Mesenchymal stem cell (in vitro differentiated cells and primary cell): ENCODE data around the gene STS.

ENCODE experiments used
- DNase-seq: peaks from one replicate; pipeline ENCODE4 v3.0.0-alpha.2; 2013
- H2AFZ ChIP-seq: one replicate; pipeline ENCODE4 v1.6.1; 2013; ENCODE audit warnings: low read depth, mild to moderate bottlenecking, control low read depth, inconsistent platforms, low read length, moderate library complexity
- H2AK5ac ChIP-seq: 2 replicates; pipeline ENCODE4 v1.6.1; 2013; ENCODE audit warnings: low read length, moderate library complexity, mild to moderate bottlenecking, inconsistent platforms; ENCODE audit not compliant: severe bottlenecking
- H2BK120ac ChIP-seq: one replicate; pipeline ENCODE4 v1.6.1; 2013; ENCODE audit warnings: low read depth, mild to moderate bottlenecking, inconsistent platforms, low read length, moderate library complexity
- H2BK12ac ChIP-seq, 2 experiments: one replicate each; pipeline ENCODE4 v1.6.1; 2013; ENCODE audit warnings: inconsistent platforms in 2 of 2, low read length in 2 of 2, mild to moderate bottlenecking in 2 of 2, moderate library complexity in 2 of 2, control low read depth in 1 of 2
- H2BK15ac ChIP-seq: one replicate; pipeline ENCODE4 v1.6.1; 2013; ENCODE audit warnings: mild to moderate bottlenecking, low read depth, inconsistent platforms; ENCODE audit not compliant: poor library complexity, severe bottlenecking
- H2BK5ac ChIP-seq: 2 replicates; pipeline ENCODE4 v1.6.1; 2013; ENCODE audit warnings: low read depth, mild to moderate bottlenecking, low read length, control low read depth, inconsistent platforms; ENCODE audit not compliant: poor library complexity, severe bottlenecking
- H3K14ac ChIP-seq, 2 experiments: one replicate each; pipeline ENCODE4 v1.6.1; 2013; ENCODE audit warnings: inconsistent platforms in 2 of 2, low read length in 2 of 2, control low read depth in 1 of 2, mild to moderate bottlenecking in 1 of 2, moderate library complexity in 1 of 2
- H3K18ac ChIP-seq, 2 experiments: one replicate each; pipeline ENCODE4 v1.6.1; 2013; ENCODE audit warnings: inconsistent platforms in 2 of 2, low read length in 2 of 2, control low read depth in 1 of 2, low read depth in 1 of 2, mild to moderate bottlenecking in 1 of 2
- H3K23ac ChIP-seq, 2 experiments: one replicate each; pipeline ENCODE4 v1.6.1; 2013; ENCODE audit warnings: inconsistent platforms in 2 of 2, low read length in 2 of 2, mild to moderate bottlenecking in 2 of 2, moderate library complexity in 2 of 2, control low read depth in 1 of 2
- H3K27ac ChIP-seq: 2 replicates; pipeline ENCODE4 v1.5.1; 2013; ENCODE audit warnings: mild to moderate bottlenecking, moderate library complexity, low read length, control low read depth, inconsistent platforms; ENCODE audit not compliant: poor library complexity, severe bottlenecking
- H3K27me3 ChIP-seq, 2 experiments: 2 replicates each; pipeline versions ENCODE4 v1.6.1 to v1.7.0; 2013; ENCODE audit warnings: low read length in 2 of 2, mild to moderate bottlenecking in 2 of 2, moderate library complexity in 2 of 2, control low read depth in 1 of 2, inconsistent platforms in 1 of 2; ENCODE audit not compliant: control insufficient read depth in 1 of 2, insufficient read depth in 1 of 2
- H3K36me3 ChIP-seq, 2 experiments: 2 replicates each; pipeline versions ENCODE4 v1.6.1 to v1.7.0; 2013; ENCODE audit warnings: low read length in 2 of 2, control low read depth in 1 of 2, inconsistent platforms in 1 of 2, low read depth in 1 of 2, mild to moderate bottlenecking in 1 of 2; ENCODE audit not compliant: insufficient read depth in 2 of 2, control insufficient read depth in 1 of 2
- H3K4ac ChIP-seq, 2 experiments: one replicate each; pipeline ENCODE4 v1.6.1; 2013; ENCODE audit warnings: inconsistent platforms in 2 of 2, low read length in 2 of 2, mild to moderate bottlenecking in 2 of 2, moderate library complexity in 2 of 2, control low read depth in 1 of 2, low read depth in 1 of 2
- H3K4me1 ChIP-seq: 2 replicates; pipeline ENCODE4 v1.6.1; 2013; ENCODE audit warnings: low read depth, low read length, control low read depth; ENCODE audit not compliant: control insufficient read depth, insufficient read depth
- H3K4me2 ChIP-seq: 2 replicates; pipeline ENCODE4 v1.6.1; 2013; ENCODE audit warnings: low read length, mild to moderate bottlenecking, inconsistent platforms; ENCODE audit not compliant: poor library complexity, severe bottlenecking
- H3K4me3 ChIP-seq, 2 experiments: 2 replicates each; pipeline versions ENCODE4 v1.5.1 to v1.7.0; 2013; ENCODE audit warnings: low read length in 2 of 2, mild to moderate bottlenecking in 2 of 2, control low read depth in 1 of 2, low read depth in 1 of 2; ENCODE audit not compliant: insufficient read depth in 1 of 2
- H3K79me1 ChIP-seq: replicated peaks from 2 replicates; pipeline ENCODE4 v1.6.1; 2013; ENCODE audit warnings: mild to moderate bottlenecking, control low read depth, low read length, inconsistent platforms; ENCODE audit not compliant: poor library complexity, severe bottlenecking
- H3K9ac ChIP-seq: 2 replicates; pipeline ENCODE4 v1.7.0; 2013; ENCODE audit warnings: mild to moderate bottlenecking, low read length, moderate library complexity
- H3K9me3 ChIP-seq: 2 replicates; pipeline ENCODE4 v1.7.0; 2013; ENCODE audit warnings: mild to moderate bottlenecking, low read length; ENCODE audit not compliant: control insufficient read depth
- H4K8ac ChIP-seq: one replicate; pipeline ENCODE4 v1.6.1; 2013; ENCODE audit warnings: inconsistent platforms, mild to moderate bottlenecking, low read length, moderate library complexity
- H4K91ac ChIP-seq: one replicate; pipeline ENCODE4 v1.6.1; 2013; ENCODE audit warnings: mild to moderate bottlenecking, low read length, inconsistent platforms
- WGBS: methylation state at CpG from one replicate; pipeline ENCODE4 v1.1.7; 2013; ENCODE audit warnings: mixed read lengths; 5-methylcytosine and 5-hydroxymethylcytosine counted together

The STS gene

GRCh38 chrX:7111518-7111917, 36.0 kb upstream of the STS start:
- H2BK5ac ChIP-seq, result no peak overlapping the region
- no peak overlapping the region for H3K4me3 ChIP-seq
- H3K4me1 ChIP-seq, result peaks cover 4% of the 10 kb centered on the region
- no peaks in the 10 kb centered on the region for H3K9me3 ChIP-seq
- H3K9ac ChIP-seq, result no peak overlapping the region
- no peak overlapping the region for H2BK12ac ChIP-seq
- no peak overlapping the region for H2AFZ ChIP-seq
- H3K4me2 ChIP-seq, result no peak overlapping the region
- H3K14ac ChIP-seq, result no peak overlapping the region
- no peak for DNase-seq
- H3K27me3 ChIP-seq, result no peaks in the 10 kb centered on the region
- no peak overlapping the region for H3K27ac ChIP-seq
- peaks cover 10% of the 10 kb centered on the region for H3K79me1 ChIP-seq
- WGBS, result 94% methylated on average over 3 of the region's 6 CpGs
- H4K91ac ChIP-seq, result no peak overlapping the region
- H2BK15ac ChIP-seq, result no peak overlapping the region
- peaks cover 0 to 3% of the 10 kb centered on the region in 2 experiments for H3K36me3 ChIP-seq
- H4K8ac ChIP-seq, result no peak overlapping the region
- H2BK120ac ChIP-seq, result peak overlapping the region; percentile 64
- H3K23ac ChIP-seq, result no peak overlapping the region
- no peak overlapping the region for H2AK5ac ChIP-seq
- no peak overlapping the region for H3K18ac ChIP-seq
- H3K4ac ChIP-seq, result no peak overlapping the region

- Histone ChIP-seq H3K9me3 (no peaks in the 10 kb centered on the region), H2AK5ac (no peak overlapping the region), H2BK12ac (no peak overlapping the region), H3K4ac (no peak overlapping the region), H2BK5ac (no peak overlapping the region), H2BK120ac (no peak overlapping the region), H3K4me2 (no peak overlapping the region), H2AFZ (no peak overlapping the region), H3K4me3 (no peak overlapping the region), H3K14ac (no peak overlapping the region), H2BK15ac (no peak overlapping the region), H3K18ac (no peak overlapping the region), H3K9ac (no peak overlapping the region), H3K27me3 (no peaks in the 10 kb centered on the region), H3K79me1 (peaks cover 9% of the 10 kb centered on the region), H3K27ac (no peak overlapping the region), H3K23ac (no peak overlapping the region), H3K4me1 (peaks cover 4% of the 10 kb centered on the region), H4K8ac (no peak overlapping the region), H3K36me3 (peaks cover 0 to 3% of the 10 kb centered on the region in 2 experiments), H4K91ac (no peak overlapping the region)
- no peak for DNase-seq
- 91% methylated on average over 3 of the region's 7 CpGs for WGBS
Observed at GRCh38 chrX:7112071-7112470, 35.4 kb upstream of the STS start.

GRCh38 chrX:7115557-7115956, 32.0 kb upstream of the STS start:
- peaks cover 7% of the 10 kb centered on the region for H3K79me1 ChIP-seq
- no peak overlapping the region for H2BK15ac ChIP-seq
- H3K4me1 ChIP-seq, result no peaks in the 10 kb centered on the region
- no peak overlapping the region for H4K91ac ChIP-seq
- H3K9me3 ChIP-seq, result no peaks in the 10 kb centered on the region
- DNase-seq, result peak; percentile 20
- no peak overlapping the region for H2AFZ ChIP-seq
- H2AK5ac ChIP-seq, result no peak overlapping the region
- H3K27me3 ChIP-seq, result no peaks in the 10 kb centered on the region
- H4K8ac ChIP-seq, result no peak overlapping the region
- H3K23ac ChIP-seq, result no peak overlapping the region
- H3K4me2 ChIP-seq, result no peak overlapping the region
- no peak overlapping the region for H3K14ac ChIP-seq
- 69% methylated on average over 6 of the region's 6 CpGs for WGBS
- no peak overlapping the region for H3K9ac ChIP-seq
- no peak overlapping the region for H3K4me3 ChIP-seq
- H3K18ac ChIP-seq, result no peak overlapping the region
- H2BK120ac ChIP-seq, result no peak overlapping the region
- no peak overlapping the region for H2BK5ac ChIP-seq
- H3K27ac ChIP-seq, result no peak overlapping the region
- H2BK12ac ChIP-seq, result no peak overlapping the region
- H3K36me3 ChIP-seq, result no peaks in the 10 kb centered on the region
- no peak overlapping the region for H3K4ac ChIP-seq

- Histone ChIP-seq H2BK12ac (peak overlapping the region in 1 of 2 experiments; percentile 10), H3K18ac (no peak overlapping the region), H3K4me1 (peaks cover 1% of the 10 kb centered on the region), H2BK5ac (no peak overlapping the region), H2AFZ (no peak overlapping the region), H3K4me2 (no peak overlapping the region), H3K23ac (no peak overlapping the region), H3K36me3 (no peaks in the 10 kb centered on the region), H3K9me3 (no peaks in the 10 kb centered on the region), H3K14ac (no peak overlapping the region), H3K4ac (no peak overlapping the region), H4K91ac (no peak overlapping the region), H4K8ac (no peak overlapping the region), H3K4me3 (no peak overlapping the region), H3K27me3 (no peaks in the 10 kb centered on the region), H2BK120ac (no peak overlapping the region), H3K79me1 (peaks cover 7% of the 10 kb centered on the region), H3K9ac (no peak overlapping the region), H2AK5ac (no peak overlapping the region), H2BK15ac (no peak overlapping the region), H3K27ac (no peak overlapping the region)
- no peak for DNase-seq
- WGBS, result 97% methylated on average over 2 of the region's 3 CpGs
Observed at GRCh38 chrX:7116081-7116480, 31.4 kb upstream of the STS start.
